SJSA1 (cell line): Measurements from ENCODE around the gene MYO9A. TPM values are rescaled to one million over a fixed set of nuclear protein-coding genes. Genes with fewer than 3 reads are reported as not detected.

Source experiments
- DNase-seq, 2 experiments: peaks; one replicate each; pipeline ENCODE4 v3.0.0-alpha.2; 2015 to 2020; ENCODE audit warnings: low spot score in 2 of 2, low read depth in 1 of 2
- H3K27ac ChIP-seq: fragments of 250-450 bp; sonication (Bioruptor Pico); 2 replicates; pipeline ENCODE4 v1.5.1; 2020; ENCODE audit warnings: mild to moderate bottlenecking, moderate library complexity
- H3K27me3 ChIP-seq: fragments of 250-450 bp; sonication (Bioruptor Pico); replicated peaks from 2 replicates; pipeline ENCODE4 v1.5.1; 2020; ENCODE audit warnings: mild to moderate bottlenecking, moderate library complexity
- H3K36me3 ChIP-seq: fragments of 250-450 bp; sonication (Bioruptor Pico); 2 replicates; pipeline ENCODE4 v1.5.1; 2020; ENCODE audit warnings: mild to moderate bottlenecking
- H3K4me1 ChIP-seq: fragments of 250-450 bp; sonication (Bioruptor Pico); replicated peaks from 2 replicates; pipeline ENCODE4 v1.6.1; 2021; ENCODE audit warnings: mild to moderate bottlenecking
- H3K4me3 ChIP-seq: fragments of 250-450 bp; sonication (Bioruptor Pico); 2 replicates; pipeline ENCODE4 v1.5.1; 2020; ENCODE audit warnings: mild to moderate bottlenecking
- H3K9me3 ChIP-seq: fragments of 250-450 bp; sonication (Bioruptor Pico); replicated peaks from 2 replicates; pipeline ENCODE4 v1.5.1; 2020; ENCODE audit warnings: mild to moderate bottlenecking
- total RNA-seq: library from RNA; depleted of rRNA; stranded (reverse); fragments of >200 nt; shearing (Covaris generic); gene quantifications from 2 replicates; pipeline ENCODE4 v1.2.3, GENCODE V29; 2014

The MYO9A gene
- total RNA-seq, 1 experiment from 2014 or later = 21.9 TPM

DNA sequence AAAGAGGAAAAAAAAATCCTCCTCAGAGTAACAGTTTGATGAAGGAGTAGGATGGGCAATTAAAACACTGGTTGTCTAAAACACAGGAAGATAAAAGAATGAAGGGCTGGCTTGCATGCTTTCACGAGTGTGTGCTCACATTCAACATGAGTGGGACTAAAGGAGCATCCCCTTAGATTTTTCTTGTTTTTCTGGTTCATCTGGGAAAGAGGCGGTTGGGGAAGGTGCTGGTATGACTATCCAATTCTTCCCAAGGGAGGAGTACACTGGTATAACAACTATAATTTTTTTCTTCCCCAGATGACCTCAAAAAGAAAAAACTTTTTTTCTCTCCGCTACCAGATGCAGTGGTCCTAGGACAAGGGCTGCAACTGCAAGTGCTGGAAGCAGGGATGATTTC is 143.7 kb downstream of the MYO9A start:
- no peaks in the 10 kb centered on the region for H3K36me3 ChIP-seq
- H3K27me3 ChIP-seq = no peaks in the 10 kb centered on the region
- H3K4me3 ChIP-seq = no peak overlapping the region
- no peaks in the 10 kb centered on the region for H3K9me3 ChIP-seq
- H3K27ac ChIP-seq = no peak overlapping the region
- no peaks in the 10 kb centered on the region for H3K4me1 ChIP-seq
- no peak for DNase-seq

DNA sequence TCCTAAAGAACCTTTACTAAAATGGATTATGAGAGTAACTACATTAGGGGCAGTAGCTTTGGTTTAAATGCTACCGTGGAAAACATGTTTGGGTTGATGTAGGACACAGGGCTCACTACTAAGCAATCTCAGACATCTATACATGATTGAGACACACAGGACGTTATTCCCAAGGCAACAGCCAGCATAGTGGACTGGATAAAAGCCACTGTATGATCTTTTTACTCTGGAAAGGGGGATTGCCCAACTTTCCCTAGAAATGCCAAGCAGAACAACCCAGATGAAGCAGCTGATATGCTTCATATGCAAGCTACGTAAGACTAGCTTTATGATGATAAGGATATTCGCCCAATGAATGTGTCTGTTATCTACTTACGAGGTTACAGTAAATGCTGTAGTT is 144.6 kb downstream of the MYO9A start:
- Histone ChIP-seq H3K27me3 (no peaks in the 10 kb centered on the region), H3K4me3 (no peak overlapping the region), H3K27ac (no peak overlapping the region), H3K4me1 (no peaks in the 10 kb centered on the region), H3K9me3 (no peaks in the 10 kb centered on the region), H3K36me3 (no peaks in the 10 kb centered on the region)
- DNase-seq = no peak

DNA sequence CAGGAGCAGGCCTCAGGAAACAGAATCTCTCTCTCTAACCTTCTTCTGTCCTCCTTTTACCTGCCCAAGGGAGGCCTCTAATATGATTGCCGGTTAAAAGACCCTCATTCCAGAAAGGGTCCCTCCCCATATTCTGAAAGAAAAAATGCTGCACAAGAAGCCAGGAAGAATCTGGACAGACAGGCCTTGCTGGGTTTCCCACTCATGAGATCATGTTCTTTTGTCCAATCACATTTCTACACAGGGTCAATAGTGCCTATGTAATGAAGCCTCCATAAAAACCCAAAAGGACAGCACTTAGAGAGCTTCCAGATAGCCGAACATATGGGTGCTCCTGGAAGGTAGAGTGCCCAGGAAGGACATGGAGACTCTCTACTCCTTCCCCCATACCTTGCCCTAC is 146.0 kb downstream of the MYO9A start:
- H3K27me3 ChIP-seq = no peaks in the 10 kb centered on the region
- H3K4me1 ChIP-seq = no peaks in the 10 kb centered on the region
- peaks cover 4% of the 10 kb centered on the region; the same call in 1 of the 2 replicates for H3K36me3 ChIP-seq
- no peak overlapping the region for H3K27ac ChIP-seq
- no peak for DNase-seq
- H3K9me3 ChIP-seq = no peaks in the 10 kb centered on the region
- H3K4me3 ChIP-seq = no peak overlapping the region

DNA sequence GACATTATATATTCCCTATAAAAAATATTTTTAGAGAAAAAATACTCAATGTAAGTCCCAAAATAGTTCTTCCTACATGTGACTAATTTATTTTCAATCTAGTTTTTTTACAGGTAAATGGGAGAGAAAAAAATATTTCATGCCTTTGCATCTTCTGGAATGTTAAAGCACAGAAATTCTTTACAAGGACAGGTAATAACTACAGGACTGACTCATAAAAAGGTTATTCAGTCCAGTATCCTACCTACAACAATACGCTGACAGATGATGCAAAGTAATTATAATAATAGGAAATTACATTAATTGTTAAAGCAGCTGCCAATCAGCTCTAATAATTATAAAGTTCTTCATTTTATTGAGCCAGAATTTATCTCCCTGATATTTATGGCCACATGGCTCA is 147.5 kb downstream of the MYO9A start:
- Histone ChIP-seq H3K27me3 (no peaks in the 10 kb centered on the region), H3K27ac (no peak overlapping the region), H3K9me3 (no peaks in the 10 kb centered on the region), H3K4me3 (no peak overlapping the region), H3K36me3 (peaks cover 4% of the 10 kb centered on the region; the same call in 1 of the 2 replicates), H3K4me1 (no peaks in the 10 kb centered on the region)
- DNase-seq = no peak

DNA sequence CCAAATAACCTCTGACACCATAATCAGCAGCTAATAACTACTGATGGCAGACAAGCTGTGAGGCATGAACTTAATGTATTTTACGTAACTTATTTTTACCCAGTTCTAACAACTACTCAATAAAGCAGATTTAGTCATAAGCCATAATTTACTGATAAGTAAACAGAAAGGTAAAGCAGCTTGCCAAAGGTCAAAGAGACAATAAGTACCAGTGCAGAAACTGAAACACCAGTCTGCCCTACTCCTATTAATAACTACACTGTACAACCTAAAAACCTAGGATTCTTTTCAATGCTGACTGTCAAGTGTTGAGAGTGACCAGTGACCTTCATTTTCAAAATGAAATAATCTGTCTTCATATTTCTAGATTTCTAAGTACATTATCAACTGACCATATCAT is 155.4 kb downstream of the MYO9A start:
- H3K27me3 ChIP-seq = no peaks in the 10 kb centered on the region
- peaks cover 2% of the 10 kb centered on the region; the same call in 1 of the 2 replicates for H3K36me3 ChIP-seq
- H3K4me1 ChIP-seq = no peaks in the 10 kb centered on the region
- DNase-seq = no peak
- H3K27ac ChIP-seq = no peak overlapping the region
- no peak overlapping the region for H3K4me3 ChIP-seq
- H3K9me3 ChIP-seq = no peaks in the 10 kb centered on the region

DNA sequence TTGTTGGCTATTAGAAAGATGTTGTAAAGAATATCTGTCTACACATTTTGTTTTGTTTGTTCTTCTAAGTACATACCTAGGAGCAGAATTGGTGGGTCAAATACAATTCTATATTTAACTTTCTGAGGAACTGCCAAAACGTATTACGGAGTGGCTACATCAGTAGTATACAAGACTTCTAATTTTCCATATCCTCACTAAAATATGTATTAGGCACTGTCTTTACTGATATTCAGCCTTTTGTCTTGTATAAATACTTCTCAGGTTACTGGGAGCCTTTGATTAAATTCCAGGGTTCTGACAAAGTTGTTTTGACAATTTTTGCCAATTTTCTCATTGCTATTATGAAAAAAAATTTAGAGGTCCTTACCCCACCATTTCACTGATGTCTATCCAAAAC is 160.9 kb downstream of the MYO9A start:
- Histone ChIP-seq H3K4me3 (no peak overlapping the region), H3K27me3 (no peaks in the 10 kb centered on the region), H3K36me3 (no peaks in the 10 kb centered on the region), H3K9me3 (no peaks in the 10 kb centered on the region), H3K4me1 (no peaks in the 10 kb centered on the region), H3K27ac (no peak overlapping the region)
- DNase-seq = no peak

DNA sequence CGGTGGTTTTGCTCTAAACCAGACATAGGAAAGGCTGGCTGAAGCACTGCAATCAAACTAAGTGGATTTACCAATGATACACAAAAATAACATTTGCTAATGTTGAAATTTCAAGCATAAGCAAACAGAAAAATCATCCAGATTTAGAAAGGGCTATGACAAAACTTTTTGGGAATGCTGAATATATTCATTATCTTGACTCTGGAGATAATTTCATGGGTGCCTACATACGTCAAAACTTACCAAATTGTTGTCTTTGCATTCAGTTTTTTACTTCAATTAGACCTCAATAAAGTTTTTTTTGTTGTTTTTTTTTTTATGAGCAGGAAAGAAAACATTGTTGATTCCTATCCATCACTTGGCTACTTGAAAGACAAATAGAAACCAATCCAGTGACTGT is 166.8 kb downstream of the MYO9A start:
- H3K4me3 ChIP-seq = no peak overlapping the region
- H3K36me3 ChIP-seq = no peaks in the 10 kb centered on the region
- H3K27me3 ChIP-seq = no peaks in the 10 kb centered on the region
- DNase-seq = no peak
- no peaks in the 10 kb centered on the region for H3K4me1 ChIP-seq
- no peak overlapping the region for H3K27ac ChIP-seq
- no peaks in the 10 kb centered on the region for H3K9me3 ChIP-seq

DNA sequence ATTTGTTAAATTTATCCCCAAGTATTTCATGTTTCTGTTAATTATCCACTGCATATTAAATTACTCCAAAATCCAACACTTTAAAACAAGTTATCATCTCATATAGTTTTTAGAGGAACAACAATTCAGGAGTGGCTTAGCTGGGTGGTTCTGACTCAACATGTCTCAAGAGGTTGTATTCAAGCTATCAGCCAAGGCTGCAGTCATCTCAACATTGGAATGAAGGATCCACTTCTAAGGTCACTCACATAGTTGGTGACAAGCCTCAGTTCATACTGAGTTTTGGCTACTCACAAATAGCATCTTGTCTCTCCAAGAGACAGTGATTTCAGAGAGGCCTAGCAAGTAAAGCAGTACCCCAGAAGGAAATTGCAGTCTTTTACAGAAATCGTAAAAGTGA is 172.9 kb downstream of the MYO9A start:
- Histone ChIP-seq H3K27me3 (no peaks in the 10 kb centered on the region), H3K36me3 (no peaks in the 10 kb centered on the region), H3K9me3 (no peaks in the 10 kb centered on the region), H3K27ac (no peak overlapping the region), H3K4me1 (no peaks in the 10 kb centered on the region), H3K4me3 (no peak overlapping the region)
- no peak for DNase-seq

DNA sequence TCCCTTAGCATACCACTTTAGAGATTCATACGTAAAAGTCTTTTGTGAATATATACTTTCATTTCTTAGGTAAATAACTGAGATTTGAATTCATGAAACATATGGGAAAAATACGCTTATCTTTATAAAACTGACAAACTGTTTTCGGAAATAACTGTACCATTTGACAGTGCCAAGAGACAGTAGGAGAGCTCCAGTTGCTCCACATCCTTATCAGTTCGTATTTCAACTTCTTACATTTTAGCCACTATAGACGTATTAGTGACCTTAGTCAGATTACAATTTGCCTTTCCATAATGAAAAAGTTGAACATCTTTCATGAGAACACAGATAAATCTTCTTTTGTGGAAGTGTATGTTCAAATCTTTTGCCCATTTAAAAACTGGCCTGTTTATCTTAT is 174.1 kb downstream of the MYO9A start:
- Histone ChIP-seq H3K4me3 (no peak overlapping the region), H3K9me3 (no peaks in the 10 kb centered on the region), H3K36me3 (no peaks in the 10 kb centered on the region), H3K4me1 (no peaks in the 10 kb centered on the region), H3K27ac (no peak overlapping the region), H3K27me3 (no peaks in the 10 kb centered on the region)
- DNase-seq = no peak

DNA sequence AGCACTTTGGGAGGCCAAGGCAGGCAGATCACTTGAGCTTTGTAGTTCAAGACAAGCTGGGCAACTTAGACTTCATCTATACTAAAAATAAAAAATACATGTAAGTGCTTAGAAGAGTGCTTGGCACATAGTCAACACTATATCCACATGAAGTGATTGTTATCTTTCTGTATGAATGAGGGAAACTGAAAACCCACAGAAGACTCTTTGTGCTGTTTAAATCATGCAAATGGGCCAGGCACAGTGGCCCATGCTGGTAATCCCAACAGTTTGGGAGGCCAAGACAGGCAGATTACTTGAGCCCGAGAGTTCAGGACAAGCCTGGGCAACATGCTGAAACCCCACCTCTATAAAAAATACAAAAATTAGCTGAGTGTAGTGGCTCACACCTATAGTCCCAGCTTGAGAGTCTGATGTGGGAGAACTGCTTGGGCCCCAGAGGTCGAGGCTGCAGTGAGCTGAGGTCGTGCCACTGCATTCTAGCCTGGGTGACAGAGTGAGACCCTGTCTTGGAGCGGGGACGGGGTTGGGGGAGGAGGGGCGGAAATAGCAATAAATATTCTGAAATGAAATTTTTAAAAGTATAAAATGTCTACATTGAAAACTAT is 177.9 kb downstream of the MYO9A start:
- H3K27me3 ChIP-seq = no peaks in the 10 kb centered on the region
- no peak for DNase-seq
- no peak overlapping the region for H3K4me3 ChIP-seq
- no peaks in the 10 kb centered on the region for H3K9me3 ChIP-seq
- H3K4me1 ChIP-seq = no peaks in the 10 kb centered on the region
- H3K27ac ChIP-seq = no peak overlapping the region
- H3K36me3 ChIP-seq = no peaks in the 10 kb centered on the region

DNA sequence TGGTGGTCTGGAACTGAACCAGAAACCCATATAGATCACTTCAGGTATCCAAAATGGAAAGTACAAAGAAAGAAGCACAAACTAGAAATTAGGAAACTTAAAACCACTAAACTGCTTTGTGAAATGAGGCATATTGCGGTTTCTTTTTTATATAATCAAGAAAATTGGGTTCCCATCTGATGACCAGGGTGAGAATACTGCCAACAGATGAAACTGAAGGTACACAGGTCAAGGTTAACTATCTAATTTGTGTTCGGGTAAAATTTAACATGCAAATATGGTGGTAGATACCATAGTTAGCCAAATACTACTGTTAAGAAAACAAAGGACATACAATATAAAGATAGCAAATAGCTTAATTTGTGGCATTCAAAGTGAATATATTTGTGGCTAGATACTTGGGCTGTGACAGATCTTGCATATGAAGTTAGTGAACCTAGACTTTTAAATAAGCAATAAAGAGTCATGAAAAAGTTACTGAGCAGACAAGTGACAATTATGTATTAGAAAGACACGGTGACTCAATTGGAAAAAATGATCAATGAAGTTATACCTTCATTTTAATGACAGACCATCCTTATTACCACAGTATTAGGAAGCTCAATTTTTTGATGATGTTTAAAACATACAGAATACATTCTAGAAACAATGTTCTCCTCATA is 180.2 kb downstream of the MYO9A start:
- Histone ChIP-seq H3K4me1 (no peaks in the 10 kb centered on the region), H3K27me3 (no peaks in the 10 kb centered on the region), H3K36me3 (peaks cover 6% of the 10 kb centered on the region; the same call in 1 of the 2 replicates), H3K4me3 (no peak overlapping the region), H3K9me3 (no peaks in the 10 kb centered on the region), H3K27ac (no peak overlapping the region)
- DNase-seq = no peak

DNA sequence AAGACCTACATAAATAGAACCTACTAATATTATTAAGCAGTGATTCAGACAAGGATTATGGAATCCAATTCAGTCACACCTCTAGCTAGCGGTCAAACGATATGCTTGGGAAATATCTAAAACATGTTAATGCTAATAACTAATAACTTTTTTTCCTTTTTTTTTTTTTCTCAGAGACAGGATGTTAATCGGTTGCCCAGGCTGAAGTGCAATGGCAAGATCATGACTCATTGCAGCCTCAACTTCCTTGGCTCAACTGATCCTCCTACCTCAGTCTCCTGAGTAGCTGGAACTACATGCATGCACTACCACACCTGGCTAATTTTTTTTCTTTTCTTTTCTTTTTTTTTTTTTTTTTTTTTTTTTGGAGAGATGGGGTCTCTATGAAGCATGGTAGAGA is 183.5 kb downstream of the MYO9A start:
- peaks cover 15% of the 10 kb centered on the region for H3K36me3 ChIP-seq

DNA sequence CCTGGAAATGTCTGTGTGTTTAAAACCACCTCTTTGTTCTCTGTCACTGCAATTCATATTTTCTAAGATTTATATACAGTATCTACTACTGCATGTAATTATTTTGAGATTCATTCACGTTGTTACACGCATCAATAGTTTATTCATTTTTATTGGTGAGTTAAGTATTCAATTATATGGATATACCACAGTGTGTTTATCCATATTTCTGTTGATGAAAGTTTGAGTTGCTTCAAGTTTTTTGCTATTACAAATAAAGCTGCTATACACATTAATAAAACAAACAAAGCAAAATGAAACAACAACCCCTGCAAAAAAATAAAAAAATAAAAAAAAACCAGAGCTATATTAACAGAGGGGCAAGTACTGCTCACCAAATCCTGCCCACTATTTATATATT is 185.3 kb downstream of the MYO9A start:
- Histone ChIP-seq H3K9me3 (peaks cover 2% of the 10 kb centered on the region; the same call in 1 of the 2 replicates), H3K36me3 (peaks cover 15% of the 10 kb centered on the region), H3K4me1 (no peaks in the 10 kb centered on the region), H3K27ac (no peak overlapping the region), H3K4me3 (no peak overlapping the region), H3K27me3 (no peaks in the 10 kb centered on the region)
- no peak for DNase-seq

More for the DNA sequence above, 183.5 kb downstream of the MYO9A start:
- Histone ChIP-seq H3K9me3 (peaks cover 2% of the 10 kb centered on the region; the same call in 1 of the 2 replicates), H3K27ac (no peak overlapping the region), H3K4me1 (no peaks in the 10 kb centered on the region), H3K27me3 (no peaks in the 10 kb centered on the region), H3K4me3 (no peak overlapping the region)
- DNase-seq = no peak

DNA sequence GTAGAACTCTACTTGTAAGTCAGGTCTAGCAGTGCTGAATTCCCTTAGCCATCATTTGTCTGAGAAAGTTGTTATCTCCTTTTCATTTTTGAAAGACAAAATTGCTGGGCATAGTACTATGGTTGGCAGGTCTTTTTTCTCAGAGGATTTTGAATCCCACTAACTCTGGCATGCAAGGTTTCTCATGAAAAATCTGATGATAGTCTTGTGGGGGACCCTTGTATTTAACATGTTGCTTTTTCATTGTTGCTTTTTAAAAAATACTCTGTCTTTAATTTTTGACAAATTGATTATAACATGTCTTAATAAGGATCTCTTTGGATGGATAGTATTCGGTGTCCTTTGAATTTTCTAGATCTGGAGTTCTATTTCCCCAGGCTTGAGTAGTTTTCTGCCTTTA is 186.7 kb downstream of the MYO9A start:
- H3K36me3 ChIP-seq = peaks cover 15% of the 10 kb centered on the region
- no peak overlapping the region for H3K27ac ChIP-seq
- no peaks in the 10 kb centered on the region for H3K4me1 ChIP-seq
- DNase-seq = no peak
- no peaks in the 10 kb centered on the region for H3K27me3 ChIP-seq
- no peak overlapping the region for H3K4me3 ChIP-seq
- H3K9me3 ChIP-seq = peaks cover 2% of the 10 kb centered on the region; the same call in 1 of the 2 replicates

DNA sequence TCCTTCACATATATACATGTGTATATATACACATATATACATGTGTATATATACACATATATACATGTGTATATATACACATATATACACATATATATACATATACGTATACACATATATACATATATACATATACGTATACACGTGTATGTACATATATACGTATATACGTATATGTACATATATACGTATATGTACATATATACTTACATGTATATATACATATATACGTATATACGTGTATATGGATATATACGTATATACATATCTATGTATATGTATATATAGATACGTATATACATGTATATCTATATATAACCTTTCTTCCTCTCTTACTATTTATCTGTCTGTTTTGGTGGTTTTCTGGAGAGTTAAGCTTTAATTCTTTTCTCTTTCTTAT is 192.8 kb downstream of the MYO9A start:
- no peaks in the 10 kb centered on the region for H3K36me3 ChIP-seq
- H3K9me3 ChIP-seq = no peaks in the 10 kb centered on the region
- H3K4me1 ChIP-seq = no peaks in the 10 kb centered on the region
- no peak overlapping the region for H3K27ac ChIP-seq
- no peaks in the 10 kb centered on the region for H3K27me3 ChIP-seq
- no peak for DNase-seq
- no peak overlapping the region for H3K4me3 ChIP-seq
